Suprapubic skin (tissue), 4 donors: ENCODE measurements around the gene MYH14. TPM values are rescaled to one million over a fixed set of nuclear protein-coding genes. Genes with fewer than 3 reads are reported as not detected.
"Not testable (repeated sequence)": the region's sequence is repeated elsewhere in the genome, so short reads cannot be mapped to it uniquely, and the experiment has no call there.

ENCODE experiments used
- DNase-seq, 2 donors: peaks; one replicate each; pipeline ENCODE4 v3.0.0-alpha.2; 2019; ENCODE audit warnings: low spot score in 2 of 2
- H3K27ac ChIP-seq: fragments of 200-600 bp; sonication (generic); one replicate; pipeline ENCODE4 v1.5.1; 2019
- H3K27me3 ChIP-seq: fragments of 200-600 bp; sonication (generic); one replicate; pipeline ENCODE4 v1.5.1; 2019
- H3K36me3 ChIP-seq: fragments of 200-600 bp; sonication (generic); one replicate; pipeline ENCODE4 v1.5.1; 2019
- H3K4me1 ChIP-seq: fragments of 200-600 bp; sonication (generic); one replicate; pipeline ENCODE4 v1.5.1; 2019
- H3K4me3 ChIP-seq: fragments of 200-600 bp; sonication (generic); one replicate; pipeline ENCODE4 v1.5.1; 2019; ENCODE audit warnings: mild to moderate bottlenecking
- H3K9me3 ChIP-seq: fragments of 200-600 bp; sonication (generic); one replicate; pipeline ENCODE4 v1.5.1; 2019
- EP300 ChIP-seq: sonication (generic); formaldehyde crosslinking; IDR thresholded peaks from one replicate; pipeline ENCODE4 v1.6.1; 2017; ENCODE audit warnings: antibody characterized with exemption
- POLR2A ChIP-seq, 2 donors: fragments of 450-650 bp; IDR thresholded peaks; one replicate each; pipeline ENCODE4 v1.6.1; 2017; ENCODE audit warnings: antibody characterized with exemption in 2 of 2, mild to moderate bottlenecking in 2 of 2, moderate library complexity in 2 of 2
- POLR2AphosphoS5 ChIP-seq, 3 donors: sonication (generic); formaldehyde crosslinking; IDR thresholded peaks; one replicate each; pipeline ENCODE4 v1.6.1; 2017; ENCODE audit warnings: antibody characterized with exemption in 3 of 3
- WGBS: methylation state at CpG from one replicate; pipeline ENCODE4 v1.1.5; 2018; 5-methylcytosine and 5-hydroxymethylcytosine counted together
- total RNA-seq, 4 donors: library from RNA; depleted of rRNA; stranded (reverse); fragments of >200 nt; gene quantifications; one replicate each; pipeline ENCODE4 v1.1.0, GENCODE V29; 2016
- TF ChIP-seq, protein P1 (sequence below), 2 donors: fragments of 200-600 bp in 1 of 2; fragments of 450-650 bp in 1 of 2; sonication (generic) in 1 of 2; IDR thresholded peaks; one replicate each; pipeline ENCODE4 v1.5.1; 2016 to 2019; ENCODE audit warnings: antibody characterized with exemption in 2 of 2, mild to moderate bottlenecking in 1 of 2, moderate library complexity in 1 of 2

Gene MYH14
- total RNA-seq, 4 donors from 2014 or later: 84.8 to 116 (median 104) TPM

DNA sequence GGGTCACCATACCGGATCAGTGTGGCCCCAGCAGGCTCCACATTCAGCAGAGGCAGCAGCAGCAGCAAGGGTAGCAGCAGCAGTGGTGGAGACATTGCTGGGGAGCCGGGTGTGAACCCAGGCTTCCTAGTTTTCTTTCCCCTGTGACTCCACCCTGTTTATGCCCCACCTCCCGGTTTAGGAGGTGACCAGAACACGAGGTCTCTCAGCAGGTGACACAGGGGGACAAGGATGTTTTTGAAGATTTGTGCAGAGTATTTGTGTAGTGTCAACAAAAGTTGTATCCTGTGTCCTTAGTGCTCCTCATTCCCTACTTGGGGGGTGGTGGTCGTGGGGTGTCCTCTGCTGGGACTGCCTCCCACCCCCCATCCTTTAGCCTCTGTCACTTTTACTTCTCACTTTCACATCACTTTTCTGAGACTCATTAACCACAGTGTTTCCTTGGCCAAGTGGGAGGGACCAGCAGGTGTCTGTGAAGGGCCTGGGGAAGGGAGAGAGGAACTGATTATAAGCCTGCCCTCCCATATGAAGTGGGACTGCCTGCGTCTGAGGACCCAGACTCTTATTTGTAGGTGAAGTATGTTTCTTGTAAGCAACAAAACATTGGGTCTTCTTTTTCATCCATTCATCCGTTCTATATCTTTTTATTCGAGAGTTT lies 141.4 kb downstream of the MYH14 start:
- H3K9me3 ChIP-seq: peaks cover 3% of the 10 kb centered on the region
- 86% methylated on average over 8 of the region's 8 CpGs for WGBS
- H3K27ac ChIP-seq: no peak overlapping the region
- H3K27me3 ChIP-seq: no peaks in the 10 kb centered on the region
- no peak for DNase-seq
- H3K4me1 ChIP-seq: peaks cover 6% of the 10 kb centered on the region
- TF ChIP-seq, protein P1, sequence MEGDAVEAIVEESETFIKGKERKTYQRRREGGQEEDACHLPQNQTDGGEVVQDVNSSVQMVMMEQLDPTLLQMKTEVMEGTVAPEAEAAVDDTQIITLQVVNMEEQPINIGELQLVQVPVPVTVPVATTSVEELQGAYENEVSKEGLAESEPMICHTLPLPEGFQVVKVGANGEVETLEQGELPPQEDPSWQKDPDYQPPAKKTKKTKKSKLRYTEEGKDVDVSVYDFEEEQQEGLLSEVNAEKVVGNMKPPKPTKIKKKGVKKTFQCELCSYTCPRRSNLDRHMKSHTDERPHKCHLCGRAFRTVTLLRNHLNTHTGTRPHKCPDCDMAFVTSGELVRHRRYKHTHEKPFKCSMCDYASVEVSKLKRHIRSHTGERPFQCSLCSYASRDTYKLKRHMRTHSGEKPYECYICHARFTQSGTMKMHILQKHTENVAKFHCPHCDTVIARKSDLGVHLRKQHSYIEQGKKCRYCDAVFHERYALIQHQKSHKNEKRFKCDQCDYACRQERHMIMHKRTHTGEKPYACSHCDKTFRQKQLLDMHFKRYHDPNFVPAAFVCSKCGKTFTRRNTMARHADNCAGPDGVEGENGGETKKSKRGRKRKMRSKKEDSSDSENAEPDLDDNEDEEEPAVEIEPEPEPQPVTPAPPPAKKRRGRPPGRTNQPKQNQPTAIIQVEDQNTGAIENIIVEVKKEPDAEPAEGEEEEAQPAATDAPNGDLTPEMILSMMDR (IDR thresholded peaks at IDR 0.05): no peak
- TF ChIP-seq POLR2AphosphoS5 (IDR thresholded peaks at IDR 0.05) (no peak), EP300 (no peak), POLR2A (IDR thresholded peaks at IDR 0.05) (no peak)
- H3K36me3 ChIP-seq: no peaks in the 10 kb centered on the region
- H3K4me3 ChIP-seq: no peak overlapping the region

DNA sequence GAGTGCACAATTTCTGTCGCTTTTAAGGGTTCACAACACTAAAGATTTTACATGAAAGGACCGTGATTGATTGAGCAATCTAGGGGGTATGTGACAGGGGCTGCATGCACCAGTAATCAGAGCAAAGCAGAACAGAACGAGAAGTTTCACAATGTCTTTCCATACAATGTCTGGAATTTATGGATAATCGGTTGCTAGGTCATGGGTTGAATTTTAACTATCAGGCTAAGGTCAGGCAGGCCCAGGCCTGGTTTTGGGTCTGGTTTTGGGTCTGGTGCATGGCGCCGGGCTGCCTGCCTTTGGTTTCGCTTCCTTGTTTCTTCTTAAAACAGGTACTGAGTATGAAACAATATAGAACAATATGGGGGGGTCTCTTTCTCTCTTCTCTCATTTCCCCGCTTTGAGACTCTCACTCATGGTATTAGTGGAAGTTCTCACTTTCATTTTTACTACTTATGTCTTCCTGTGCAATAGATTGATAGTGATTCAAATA lies 143.7 kb downstream of the MYH14 start:
- H3K27ac ChIP-seq, H3K4me3 ChIP-seq, H3K27me3 ChIP-seq, H3K36me3 ChIP-seq, DNase-seq, H3K9me3 ChIP-seq: not testable (repeated sequence)
- 75% methylated on average over 8 of the region's 8 CpGs for WGBS
- H3K4me1 ChIP-seq: peaks cover 11% of the 10 kb centered on the region

DNA sequence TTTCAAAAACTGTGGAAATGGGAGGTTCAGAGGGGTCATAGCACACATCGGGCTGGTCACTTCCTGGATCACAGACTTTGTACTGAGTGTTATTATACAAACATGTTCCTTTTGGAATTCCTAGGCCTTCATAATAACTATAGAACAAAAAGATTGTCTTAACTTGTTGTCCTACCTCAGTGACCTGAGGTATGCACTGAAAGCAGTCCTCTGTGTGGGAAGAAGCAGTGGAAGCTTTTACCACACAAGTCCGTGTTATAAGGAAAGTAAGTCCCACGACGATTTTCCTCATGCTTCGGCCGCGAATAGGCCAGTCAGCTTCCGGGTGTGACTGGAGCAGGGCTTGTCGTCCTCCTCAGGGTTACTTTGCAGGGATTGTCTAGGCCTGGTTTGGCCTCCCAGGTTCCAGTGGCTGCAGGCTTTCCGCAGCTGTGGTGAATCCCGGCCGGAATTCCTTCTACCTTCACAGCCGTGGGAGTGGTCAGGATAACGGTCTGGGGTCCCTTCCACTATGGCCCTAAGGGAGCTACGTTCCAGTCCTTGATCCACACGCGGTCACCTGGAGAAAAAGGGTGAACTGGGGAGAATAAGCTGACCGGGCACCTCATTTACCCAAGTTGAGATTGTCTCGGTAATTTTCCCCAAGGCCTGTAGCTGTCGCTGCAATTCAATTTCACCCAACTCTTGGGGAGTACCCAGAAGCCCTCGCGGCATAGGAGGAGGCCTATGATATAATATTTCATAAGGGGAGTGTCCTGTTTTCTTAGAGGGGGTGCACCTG lies 146.0 kb downstream of the MYH14 start:
- TF ChIP-seq, protein P1 (IDR thresholded peaks at IDR 0.05): no peak
- no peak for TF ChIP-seq POLR2AphosphoS5 (IDR thresholded peaks at IDR 0.05)
- H3K27ac ChIP-seq: no peak overlapping the region

DNA sequence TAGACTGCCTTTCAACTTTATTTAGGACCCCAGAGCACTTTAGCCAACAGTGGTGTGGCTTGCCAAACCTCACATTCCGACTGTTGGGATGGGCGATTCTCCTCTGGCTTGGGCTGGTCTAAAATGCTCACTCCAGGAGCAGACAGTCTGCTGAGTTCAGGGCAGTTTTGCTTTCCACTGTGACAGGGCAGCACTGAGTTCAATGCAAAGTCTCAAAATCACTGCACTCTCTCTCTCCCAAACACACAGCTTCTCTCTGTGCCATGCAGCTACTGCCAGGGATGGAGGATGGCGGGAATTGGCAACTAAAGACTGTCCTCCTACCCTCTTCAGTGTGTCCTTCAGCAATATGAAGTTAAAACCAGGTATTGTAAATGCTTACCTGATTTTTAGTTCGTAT lies 148.8 kb downstream of the MYH14 start:
- 45% methylated on average over 4 of the region's 4 CpGs for WGBS
- no peak overlapping the region for H3K4me3 ChIP-seq
- TF ChIP-seq EP300 (no peak), POLR2A (IDR thresholded peaks at IDR 0.05) (no peak)
- TF ChIP-seq, protein P1 (IDR thresholded peaks at IDR 0.05): no peak
- DNase-seq: no peak
- no peaks in the 10 kb centered on the region for H3K36me3 ChIP-seq
- peak overlapping the region; percentile 38 for H3K27ac ChIP-seq
- H3K27me3 ChIP-seq: no peaks in the 10 kb centered on the region
- peaks cover 15% of the 10 kb centered on the region for H3K4me1 ChIP-seq
- no peaks in the 10 kb centered on the region for H3K9me3 ChIP-seq

More for the DNA sequence above, 146.0 kb downstream of the MYH14 start:
- no peaks in the 10 kb centered on the region for H3K27me3 ChIP-seq
- no peaks in the 10 kb centered on the region for H3K36me3 ChIP-seq
- 65% methylated on average over 19 of the region's 22 CpGs for WGBS
- no peak overlapping the region for H3K4me3 ChIP-seq
- peaks cover 11% of the 10 kb centered on the region for H3K4me1 ChIP-seq
- H3K9me3 ChIP-seq: peaks cover 2% of the 10 kb centered on the region
- DNase-seq: no peak

DNA sequence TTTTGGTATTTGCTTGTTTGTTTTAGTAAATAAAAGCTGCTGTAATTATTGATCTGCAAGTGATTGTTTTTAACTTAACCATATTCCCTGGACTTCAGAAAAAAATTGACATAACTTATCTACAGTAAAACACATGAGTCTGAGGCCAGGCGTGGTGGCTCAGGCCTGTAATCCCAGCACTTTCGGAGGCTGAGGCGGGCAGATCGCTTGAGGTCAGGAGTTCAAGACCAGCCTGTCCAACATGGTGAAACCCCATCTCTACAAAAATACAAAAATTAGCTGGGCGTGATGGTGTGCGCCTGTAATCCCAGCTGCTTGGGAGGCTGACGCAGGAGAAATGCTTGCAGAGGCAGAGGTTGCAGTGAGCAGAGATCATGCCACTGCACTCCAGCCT lies 150.1 kb downstream of the MYH14 start:
- not testable (repeated sequence) for DNase-seq, H3K27me3 ChIP-seq, H3K9me3 ChIP-seq, H3K27ac ChIP-seq, H3K4me3 ChIP-seq, H3K36me3 ChIP-seq
- WGBS: 91% methylated on average over 7 of the region's 7 CpGs
- peaks cover 26% of the 10 kb centered on the region for H3K4me1 ChIP-seq

DNA sequence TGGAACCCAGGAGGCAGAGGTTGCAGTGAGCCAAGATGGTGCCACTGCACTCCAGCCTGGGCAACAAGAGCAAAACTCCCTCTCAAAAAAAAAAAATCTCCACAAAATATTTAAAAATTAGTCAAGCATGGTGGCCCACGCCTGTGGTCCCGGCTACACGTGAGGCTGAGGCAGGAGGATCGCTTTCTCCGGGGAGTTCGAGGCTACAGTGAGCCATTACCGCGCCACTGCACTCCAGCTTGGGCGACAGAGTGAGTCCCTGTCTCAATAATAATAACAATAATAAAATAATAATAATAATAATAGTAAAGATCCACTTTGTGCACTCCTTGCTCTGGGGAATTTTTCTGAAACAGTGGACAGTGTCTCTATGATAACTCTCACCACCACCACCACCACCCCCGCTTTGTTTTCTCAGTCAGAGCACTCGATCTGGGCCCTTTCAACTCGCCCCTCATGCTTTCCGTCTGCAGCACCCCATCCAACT lies 153.3 kb downstream of the MYH14 start:
- Histone ChIP-seq H3K9me3 (no peaks in the 10 kb centered on the region), H3K4me1 (peaks cover 15% of the 10 kb centered on the region), H3K4me3 (peak overlapping the region; percentile 45), H3K36me3 (no peaks in the 10 kb centered on the region), H3K27ac (no peak overlapping the region), H3K27me3 (no peaks in the 10 kb centered on the region)
- DNase-seq: no peak
- TF ChIP-seq POLR2A (IDR thresholded peaks at IDR 0.05): no peak
- TF ChIP-seq EP300: no peak
- TF ChIP-seq POLR2AphosphoS5 (IDR thresholded peaks at IDR 0.05): no peak
- TF ChIP-seq, protein P1 (IDR thresholded peaks at IDR 0.05): no peak
- 43% methylated on average over 13 of the region's 13 CpGs for WGBS
